ENCODE results near the gene RBBP7.
A peak's percentile ranks its signal among the peaks of the same experiment; 100 is the strongest.

Gene RBBP7

DNA sequence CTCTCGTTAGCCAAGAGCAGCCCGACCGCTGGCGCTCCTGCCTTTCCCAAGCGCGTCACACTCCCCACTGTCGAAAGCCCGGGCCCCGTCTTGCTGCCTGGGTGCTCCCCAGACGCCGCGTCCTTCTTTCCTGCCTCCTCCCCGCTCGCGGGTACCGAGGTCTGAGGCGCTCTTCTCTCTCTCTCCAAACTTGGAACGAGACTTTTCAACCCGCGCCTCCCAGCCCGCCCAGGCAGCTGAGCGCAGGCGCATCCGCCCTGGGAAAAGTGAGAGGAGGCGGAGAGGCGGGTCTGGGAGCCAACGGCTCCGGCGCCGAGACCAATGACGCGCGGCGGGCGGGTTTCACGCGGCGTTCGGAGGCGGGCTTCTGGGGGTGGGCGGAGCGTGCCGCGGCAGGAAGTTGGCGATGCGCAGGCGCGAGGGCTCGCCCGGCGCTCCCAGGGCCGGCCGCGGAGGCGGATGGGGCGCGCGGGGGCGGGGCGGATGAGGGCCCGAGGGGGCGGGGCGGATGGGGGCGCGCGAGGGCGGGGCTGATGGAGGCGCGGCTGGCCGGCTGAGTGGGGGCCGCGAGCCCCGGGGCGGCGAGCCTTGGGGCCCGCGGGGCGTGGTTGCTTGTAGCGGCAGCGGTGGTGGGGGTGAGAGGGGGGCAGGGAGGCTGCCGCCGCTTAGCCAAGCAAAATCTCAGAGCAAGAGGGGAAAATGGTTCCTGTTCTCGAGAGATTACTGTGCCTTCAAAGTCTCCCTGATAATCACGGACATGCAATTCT is at the start of gene RBBP7:
TSS of gene RBBP7 (minus strand) at position 268 of the 767 bp plus-strand sequence. CDS start 309 bp downstream, outside the sequence.
- TF ChIP-seq, protein P1, sequence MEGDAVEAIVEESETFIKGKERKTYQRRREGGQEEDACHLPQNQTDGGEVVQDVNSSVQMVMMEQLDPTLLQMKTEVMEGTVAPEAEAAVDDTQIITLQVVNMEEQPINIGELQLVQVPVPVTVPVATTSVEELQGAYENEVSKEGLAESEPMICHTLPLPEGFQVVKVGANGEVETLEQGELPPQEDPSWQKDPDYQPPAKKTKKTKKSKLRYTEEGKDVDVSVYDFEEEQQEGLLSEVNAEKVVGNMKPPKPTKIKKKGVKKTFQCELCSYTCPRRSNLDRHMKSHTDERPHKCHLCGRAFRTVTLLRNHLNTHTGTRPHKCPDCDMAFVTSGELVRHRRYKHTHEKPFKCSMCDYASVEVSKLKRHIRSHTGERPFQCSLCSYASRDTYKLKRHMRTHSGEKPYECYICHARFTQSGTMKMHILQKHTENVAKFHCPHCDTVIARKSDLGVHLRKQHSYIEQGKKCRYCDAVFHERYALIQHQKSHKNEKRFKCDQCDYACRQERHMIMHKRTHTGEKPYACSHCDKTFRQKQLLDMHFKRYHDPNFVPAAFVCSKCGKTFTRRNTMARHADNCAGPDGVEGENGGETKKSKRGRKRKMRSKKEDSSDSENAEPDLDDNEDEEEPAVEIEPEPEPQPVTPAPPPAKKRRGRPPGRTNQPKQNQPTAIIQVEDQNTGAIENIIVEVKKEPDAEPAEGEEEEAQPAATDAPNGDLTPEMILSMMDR (IDR thresholded peaks at IDR 0.05), result no peak
- peak; percentile 88 to 95 for DNase-seq
- Histone ChIP-seq H3K4me1 (peaks cover 0 to 47% (median 15%) of the 10 kb centered on the region in 4 donors), H3K9me3 (no peaks in the 10 kb centered on the region), H3K27ac (peak within 1 kb of the TSS; percentile 86 to 90), H3K27me3 (no peaks in the 10 kb centered on the region), H3K4me3 (peak within 1 kb of the TSS; percentile 75 to 80), H3K36me3 (no peaks in the 10 kb centered on the region)
- intact Hi-C loops (cut with DNase I; ENCODE audit: low total_unique reads), result loop anchor here (10.0 kb wide), 2 partner anchors 45 to 155 kb away; partner anchors contain the start of genes CTPS2 and SYAP1

DNA sequence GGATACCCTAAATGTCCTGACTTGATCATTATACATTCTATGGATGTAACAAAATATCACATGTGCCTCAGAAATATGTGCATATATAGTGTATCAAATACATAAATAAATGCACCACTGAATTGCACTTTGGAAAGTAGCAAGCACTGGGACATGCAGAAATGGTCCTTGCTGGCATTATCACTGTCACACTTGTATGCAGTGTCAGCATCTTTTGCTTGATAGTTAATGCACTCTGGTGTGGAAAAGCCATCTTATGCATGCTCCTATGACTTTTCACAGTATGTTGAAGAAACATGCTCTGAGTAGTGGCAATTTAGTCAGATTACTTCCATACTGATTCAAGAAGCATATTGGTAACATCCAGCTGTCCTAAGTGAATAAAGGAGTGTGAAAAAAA is 48.8 kb upstream of the RBBP7 start:
- DNase-seq, result no peak
- Histone ChIP-seq H3K27me3 (no peaks in the 10 kb centered on the region), H3K27ac (no peak overlapping the region), H3K9me3 (no peaks in the 10 kb centered on the region), H3K36me3 (no peaks in the 10 kb centered on the region), H3K4me1 (no peaks in the 10 kb centered on the region), H3K4me3 (no peak overlapping the region)
- intact Hi-C loops (cut with DNase I; ENCODE audit: low total_unique reads), result no loop called here
- TF ChIP-seq, protein P1 (IDR thresholded peaks at IDR 0.05), result no peak

DNA sequence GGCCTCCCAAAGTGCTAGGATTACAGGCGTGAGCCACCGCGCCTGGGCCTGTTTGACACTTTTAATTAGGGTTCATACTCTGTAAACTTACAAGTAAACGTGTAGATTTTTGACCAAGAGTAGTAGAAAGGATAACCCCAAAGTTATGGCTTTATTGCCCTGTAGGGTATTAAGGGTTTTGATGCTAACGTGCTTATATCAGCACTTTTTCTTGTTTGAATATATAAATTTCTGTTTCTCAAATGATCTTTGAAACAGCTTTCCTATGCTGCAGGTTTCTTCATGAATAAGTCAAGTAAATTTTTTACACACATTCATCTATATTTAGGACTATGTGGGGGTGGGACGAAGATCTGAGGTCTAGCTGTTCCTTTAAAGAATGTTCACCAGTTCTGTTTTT is 47.0 kb upstream of the RBBP7 start:
- Histone ChIP-seq H3K27ac (no peak overlapping the region), H3K36me3 (no peaks in the 10 kb centered on the region), H3K27me3 (no peaks in the 10 kb centered on the region), H3K9me3 (no peaks in the 10 kb centered on the region), H3K4me3 (no peak overlapping the region), H3K4me1 (no peaks in the 10 kb centered on the region)
- no peak for DNase-seq
- intact Hi-C loops (cut with DNase I; ENCODE audit: low total_unique reads), result no loop called here
- TF ChIP-seq, protein P1 (IDR thresholded peaks at IDR 0.05), result no peak

DNA sequence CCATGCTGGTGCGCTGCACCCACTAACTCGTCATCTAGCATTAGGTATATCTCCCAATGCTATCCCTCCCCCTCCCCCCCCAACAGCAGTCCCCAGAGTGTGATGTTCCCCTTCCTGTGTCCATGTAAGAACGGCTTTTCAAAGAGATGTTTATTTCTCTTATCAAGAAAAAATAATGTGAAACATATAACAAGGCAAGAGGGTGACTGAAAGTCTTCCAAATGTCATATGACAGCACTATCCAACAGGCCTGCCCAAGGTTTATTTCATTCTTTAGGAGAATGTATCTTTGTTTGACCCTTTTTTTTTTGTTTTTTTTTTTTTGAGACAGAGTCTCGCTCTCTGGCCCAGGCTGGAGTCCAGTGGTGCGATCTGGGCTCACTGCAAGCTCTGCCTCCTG is 46.4 kb upstream of the RBBP7 start:
- no peaks in the 10 kb centered on the region for H3K36me3 ChIP-seq
- intact Hi-C loops (cut with DNase I; ENCODE audit: low total_unique reads), result no loop called here
- H3K9me3 ChIP-seq, result no peaks in the 10 kb centered on the region
- H3K4me3 ChIP-seq, result no peak overlapping the region
- no peaks in the 10 kb centered on the region for H3K4me1 ChIP-seq
- TF ChIP-seq, protein P1 (IDR thresholded peaks at IDR 0.05), result no peak
- no peaks in the 10 kb centered on the region for H3K27me3 ChIP-seq
- DNase-seq, result no peak
- no peak overlapping the region for H3K27ac ChIP-seq

DNA sequence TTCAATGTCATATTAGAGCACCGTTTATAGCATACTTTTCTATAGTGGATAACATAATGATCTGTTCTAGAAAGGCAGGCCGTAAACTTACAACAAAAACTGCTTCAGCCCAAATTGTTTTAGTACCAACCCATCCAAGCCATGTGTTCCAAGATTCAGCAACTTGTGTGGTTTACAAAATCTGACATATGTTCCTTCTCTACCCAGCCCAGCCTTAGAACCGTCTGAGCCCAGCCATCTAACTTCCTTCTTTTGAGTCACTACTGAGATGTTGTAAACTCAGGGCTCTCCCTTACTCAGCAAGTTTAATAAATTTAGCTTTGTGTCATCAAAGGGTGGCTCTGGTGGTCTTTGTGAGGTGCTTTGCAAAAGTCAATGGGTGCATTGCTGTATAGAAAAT is 43.9 kb upstream of the RBBP7 start:
- Histone ChIP-seq H3K27me3 (no peaks in the 10 kb centered on the region), H3K27ac (no peak overlapping the region), H3K9me3 (no peaks in the 10 kb centered on the region), H3K4me3 (no peak overlapping the region), H3K36me3 (no peaks in the 10 kb centered on the region), H3K4me1 (no peaks in the 10 kb centered on the region)
- TF ChIP-seq, protein P1 (IDR thresholded peaks at IDR 0.05), result no peak
- DNase-seq, result peak in 1 of 2 donors; percentile 23
- intact Hi-C loops (cut with DNase I; ENCODE audit: low total_unique reads), result no loop called here

Measured in tibial artery (tissue), 4 donors.